22Rv1 (cell line): ENCODE measurements around the gene HIGD1A.

Source experiments
- ZFX ChIP-seq: fragments of 450-650 bp; IDR thresholded peaks from 2 replicates; pipeline ENCODE4 v1.6.1; 2017; ENCODE audit warnings: antibody characterized with exemption, borderline replicate concordance
- TF ChIP-seq, protein P1 (sequence below): fragments of 450-650 bp; IDR thresholded peaks from 2 replicates; pipeline ENCODE4 v1.5.1; 2017; ENCODE audit warnings: mild to moderate bottlenecking

DNA sequence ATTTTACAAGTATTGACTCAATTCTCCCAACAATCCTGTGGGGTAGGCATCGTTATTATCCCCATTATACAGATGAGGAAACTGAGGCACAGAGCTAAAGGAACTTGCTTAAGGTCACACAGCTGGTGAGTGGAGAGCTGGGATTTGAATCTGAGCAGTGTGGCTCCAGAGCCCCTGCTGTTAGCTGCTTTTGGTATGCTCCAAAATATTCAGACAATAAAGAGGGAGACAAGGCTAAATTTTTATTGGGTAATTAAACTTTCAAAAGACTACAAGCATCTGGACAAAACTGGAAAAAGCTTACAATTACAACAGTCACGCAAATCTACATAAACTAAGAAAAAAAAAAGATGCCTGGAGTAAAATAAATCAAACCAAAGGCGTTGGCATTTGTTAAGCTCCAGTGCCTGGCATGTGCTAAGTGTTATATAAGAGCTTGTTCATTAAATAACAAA, 59.0 kb downstream of the HIGD1A start:
- TF ChIP-seq, protein P1, sequence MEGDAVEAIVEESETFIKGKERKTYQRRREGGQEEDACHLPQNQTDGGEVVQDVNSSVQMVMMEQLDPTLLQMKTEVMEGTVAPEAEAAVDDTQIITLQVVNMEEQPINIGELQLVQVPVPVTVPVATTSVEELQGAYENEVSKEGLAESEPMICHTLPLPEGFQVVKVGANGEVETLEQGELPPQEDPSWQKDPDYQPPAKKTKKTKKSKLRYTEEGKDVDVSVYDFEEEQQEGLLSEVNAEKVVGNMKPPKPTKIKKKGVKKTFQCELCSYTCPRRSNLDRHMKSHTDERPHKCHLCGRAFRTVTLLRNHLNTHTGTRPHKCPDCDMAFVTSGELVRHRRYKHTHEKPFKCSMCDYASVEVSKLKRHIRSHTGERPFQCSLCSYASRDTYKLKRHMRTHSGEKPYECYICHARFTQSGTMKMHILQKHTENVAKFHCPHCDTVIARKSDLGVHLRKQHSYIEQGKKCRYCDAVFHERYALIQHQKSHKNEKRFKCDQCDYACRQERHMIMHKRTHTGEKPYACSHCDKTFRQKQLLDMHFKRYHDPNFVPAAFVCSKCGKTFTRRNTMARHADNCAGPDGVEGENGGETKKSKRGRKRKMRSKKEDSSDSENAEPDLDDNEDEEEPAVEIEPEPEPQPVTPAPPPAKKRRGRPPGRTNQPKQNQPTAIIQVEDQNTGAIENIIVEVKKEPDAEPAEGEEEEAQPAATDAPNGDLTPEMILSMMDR, result no peak
- no peak for TF ChIP-seq ZFX
